GM23248 (cell line): ENCODE measurements around the gene RAB3C. TPM values are rescaled to one million over a fixed set of nuclear protein-coding genes. Genes with fewer than 3 reads are reported as not detected.

Source experiments
- DNase-seq: peaks from one replicate; pipeline ENCODE4 v3.0.0-alpha.2; 2015
- H2AFZ ChIP-seq: fragments of 200-600 bp; sonication (generic); 2 replicates; pipeline ENCODE4 v1.6.1; 2016; ENCODE audit warnings: antibody characterized with exemption
- H3F3A ChIP-seq: fragments of 200-600 bp; sonication (generic); 2 replicates; pipeline ENCODE4 v1.6.1; 2016; ENCODE audit warnings: mild to moderate bottlenecking, antibody characterized with exemption, mixed run types; ENCODE audit not compliant: insufficient read depth
- H3K27ac ChIP-seq: fragments of 200-600 bp; sonication (generic); 2 replicates; pipeline ENCODE4 v1.5.1; 2016; ENCODE audit warnings: mild to moderate bottlenecking
- H3K27me3 ChIP-seq: fragments of 200-600 bp; sonication (generic); replicated peaks from 2 replicates; pipeline ENCODE4 v1.6.1; 2016; ENCODE audit warnings: mild to moderate bottlenecking; ENCODE audit not compliant: insufficient read depth
- H3K36me3 ChIP-seq: fragments of 200-600 bp; sonication (generic); 2 replicates; pipeline ENCODE4 v1.6.1; 2016; ENCODE audit warnings: low read depth, mild to moderate bottlenecking
- H3K4me1 ChIP-seq: fragments of 200-600 bp; sonication (generic); 2 replicates; pipeline ENCODE4 v1.6.1; 2016; ENCODE audit warnings: mild to moderate bottlenecking; ENCODE audit not compliant: insufficient read depth
- H3K4me2 ChIP-seq: fragments of 200-600 bp; sonication (generic); one replicate; pipeline ENCODE4 v1.6.1; 2016; ENCODE audit warnings: mild to moderate bottlenecking; ENCODE audit not compliant: unreplicated experiment
- H3K4me3 ChIP-seq: fragments of 200-600 bp; sonication (generic); 2 replicates; pipeline ENCODE4 v1.5.1; 2016; ENCODE audit warnings: mild to moderate bottlenecking
- H3K79me2 ChIP-seq: fragments of 200-600 bp; sonication (generic); 2 replicates; pipeline ENCODE4 v1.6.1; 2016; ENCODE audit warnings: mild to moderate bottlenecking; ENCODE audit not compliant: insufficient read depth
- H3K9ac ChIP-seq: fragments of 200-600 bp; sonication (generic); 2 replicates; pipeline ENCODE4 v1.6.1; 2016; ENCODE audit warnings: mild to moderate bottlenecking
- H3K9me2 ChIP-seq: fragments of 200-600 bp; sonication (generic); 2 replicates; pipeline ENCODE4 v1.6.1; 2016; ENCODE audit warnings: mixed run types, mild to moderate bottlenecking, moderate library complexity; ENCODE audit not compliant: insufficient read depth
- H3K9me3 ChIP-seq: fragments of 200-600 bp; sonication (generic); one replicate; pipeline ENCODE4 v1.6.1; 2017; ENCODE audit warnings: low read depth
- H4K20me1 ChIP-seq: fragments of 200-600 bp; sonication (generic); 2 replicates; pipeline ENCODE4 v1.6.0; 2016; ENCODE audit not compliant: insufficient read depth
- EZH2 ChIP-seq: fragments of 200-600 bp; sonication (generic); IDR thresholded peaks from 2 replicates; pipeline ENCODE4 v1.6.1; 2018; ENCODE audit warnings: antibody characterized with exemption, mild to moderate bottlenecking; ENCODE audit not compliant: insufficient read depth, poor library complexity, severe bottlenecking
- EZH2phosphoT487 ChIP-seq: fragments of 200-600 bp; sonication (generic); IDR thresholded peaks from 2 replicates; pipeline ENCODE4 v1.6.1; 2018; ENCODE audit warnings: antibody characterized with exemption, moderate library complexity, mild to moderate bottlenecking, low read depth; ENCODE audit not compliant: insufficient read depth
- WGBS, 2 experiments: methylation state at CpG; one replicate each; pipeline ENCODE4 v1.1.6; 2015 to 2017; ENCODE audit warnings: low lambda C conversion rate in 2 of 2, low coverage in 1 of 2; ENCODE audit errors: missing lambda C conversion rate in 2 of 2; 5-methylcytosine and 5-hydroxymethylcytosine counted together
- in situ Hi-C: fragments of 300-500 bp; cut with MboI; formaldehyde crosslinking; loops from 2 replicates; pipeline ENCODE4 v1.15.0; 2020
- polyA plus RNA-seq: library from polyadenylated mRNA; unstranded; fragments of >200 nt; fragmentation: Nextera tagmentation; extraction: Ambion mirVana; gene quantifications from 2 replicates; pipeline ENCODE4 v1.2.1, GENCODE V29; 2016
- total RNA-seq: library from RNA; depleted of rRNA; stranded (reverse); fragments of >200 nt; shearing (Covaris generic); gene quantifications from 2 replicates; pipeline ENCODE4 v1.2.3, GENCODE V29; 2014

Gene RAB3C
- total and polyA plus RNA-seq, 2 experiments from 2014 or later: not detected

GRCh38 chr5:58754250-58754649 lies 171.4 kb downstream of the RAB3C start:
- TF ChIP-seq EZH2phosphoT487 (no peak), EZH2 (no peak)
- H3K4me2 ChIP-seq: no peak overlapping the region
- H2AFZ ChIP-seq: no peak overlapping the region
- H3K79me2 ChIP-seq: no peaks in the 10 kb centered on the region
- no peaks in the 10 kb centered on the region for H3K9me3 ChIP-seq
- H3K4me3 ChIP-seq: no peak overlapping the region
- no peak for DNase-seq
- no peaks in the 10 kb centered on the region for H3K36me3 ChIP-seq
- H3K4me1 ChIP-seq: no peaks in the 10 kb centered on the region
- H3K27ac ChIP-seq: no peak overlapping the region
- H4K20me1 ChIP-seq: no peaks in the 10 kb centered on the region
- WGBS, 2 experiments: 70 to 76% methylated on average over 6 of the region's 6 CpGs
- no peaks in the 10 kb centered on the region for H3K9me2 ChIP-seq
- H3K27me3 ChIP-seq: no peaks in the 10 kb centered on the region
- no peaks in the 10 kb centered on the region for H3F3A ChIP-seq
- in situ Hi-C loops: no loop called here
- H3K9ac ChIP-seq: no peak overlapping the region

DNA sequence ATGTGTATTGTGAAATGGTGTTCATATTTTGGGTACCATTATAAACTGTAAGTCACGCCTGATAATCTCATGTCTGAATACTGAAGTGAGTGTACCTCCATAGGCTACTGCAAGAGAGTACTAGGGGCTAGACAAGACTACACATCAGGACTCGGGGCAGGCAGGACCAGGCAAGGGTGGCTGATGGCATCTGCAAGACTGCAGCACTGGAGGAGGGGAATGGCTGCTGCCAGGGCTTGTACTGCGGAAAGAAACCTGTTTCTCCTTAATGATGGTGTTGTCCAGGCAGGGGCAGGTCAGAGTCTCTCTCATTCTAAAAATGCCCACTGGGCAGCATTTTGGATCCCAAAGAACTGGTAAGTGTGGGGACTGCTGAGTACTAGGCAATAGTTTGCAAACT lies 172.5 kb downstream of the RAB3C start:
- no peak for DNase-seq
- Histone ChIP-seq H3K9me2 (no peaks in the 10 kb centered on the region), H3K4me2 (no peak overlapping the region), H3K9me3 (no peaks in the 10 kb centered on the region), H3K9ac (no peak overlapping the region), H3K4me1 (no peaks in the 10 kb centered on the region), H3K27ac (no peak overlapping the region), H3K36me3 (no peaks in the 10 kb centered on the region), H3K79me2 (no peaks in the 10 kb centered on the region), H2AFZ (no peak overlapping the region), H4K20me1 (no peaks in the 10 kb centered on the region), H3K4me3 (no peak overlapping the region), H3K27me3 (no peaks in the 10 kb centered on the region), H3F3A (no peaks in the 10 kb centered on the region)
- in situ Hi-C loops: no loop called here
- no peak for TF ChIP-seq EZH2
- TF ChIP-seq EZH2phosphoT487: no peak
- WGBS, 2 experiments: 46 to 58% methylated on average over 3 of the region's 3 CpGs

- no peak overlapping the region for H3K4me2 ChIP-seq
- H3K27ac ChIP-seq: no peak overlapping the region
- H3K4me3 ChIP-seq: peak overlapping the region; percentile 45
- no peaks in the 10 kb centered on the region for H3F3A ChIP-seq
- TF ChIP-seq EZH2phosphoT487 (no peak), EZH2 (no peak)
- no peaks in the 10 kb centered on the region for H4K20me1 ChIP-seq
- H3K79me2 ChIP-seq: no peaks in the 10 kb centered on the region
- no peak overlapping the region for H3K9ac ChIP-seq
- WGBS, 2 experiments: 19 to 36% methylated on average over 4 of the region's 4 CpGs
- peak; percentile 1 for DNase-seq
- no peaks in the 10 kb centered on the region for H3K36me3 ChIP-seq
- H3K9me2 ChIP-seq: no peaks in the 10 kb centered on the region
- H2AFZ ChIP-seq: peak overlapping the region; percentile 51; the same call in 1 of the 2 replicates
- H3K9me3 ChIP-seq: no peaks in the 10 kb centered on the region
- H3K27me3 ChIP-seq: no peaks in the 10 kb centered on the region
- no peaks in the 10 kb centered on the region for H3K4me1 ChIP-seq
- in situ Hi-C loops: no loop called here
Observed at GRCh38 chr5:58759745-58760144, 176.9 kb downstream of the RAB3C start.

DNA sequence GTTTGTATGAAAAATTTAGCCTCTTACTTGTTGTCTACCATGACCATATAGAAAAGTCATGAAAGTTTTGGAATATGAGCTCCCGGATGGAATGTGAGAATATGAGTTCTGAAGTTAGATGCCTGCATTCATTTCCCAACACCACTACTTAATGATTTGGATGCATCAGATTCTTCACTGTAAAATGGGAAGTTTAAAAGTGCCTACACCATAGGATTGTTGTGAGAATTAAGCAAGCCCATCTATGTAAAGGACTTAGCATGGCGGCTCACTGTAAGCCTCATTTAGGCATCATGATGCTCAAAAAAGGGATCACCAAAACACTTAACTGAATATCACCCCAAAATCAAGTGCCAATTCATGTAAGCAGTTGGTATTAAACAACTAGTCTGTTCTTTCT lies 177.3 kb downstream of the RAB3C start:
- no peaks in the 10 kb centered on the region for H3K9me3 ChIP-seq
- H3K9me2 ChIP-seq: no peaks in the 10 kb centered on the region
- TF ChIP-seq EZH2: no peak
- no peak for TF ChIP-seq EZH2phosphoT487
- no peak overlapping the region for H3K4me2 ChIP-seq
- H3K4me1 ChIP-seq: no peaks in the 10 kb centered on the region
- no peak for DNase-seq
- H3K27me3 ChIP-seq: no peaks in the 10 kb centered on the region
- H3K79me2 ChIP-seq: no peaks in the 10 kb centered on the region
- no peak overlapping the region; the same call in 1 of the 2 replicates for H3K4me3 ChIP-seq
- WGBS, 2 experiments: 78 to 81% methylated on average over 2 of the region's 2 CpGs
- H4K20me1 ChIP-seq: no peaks in the 10 kb centered on the region
- H3K36me3 ChIP-seq: no peaks in the 10 kb centered on the region
- no peak overlapping the region for H3K9ac ChIP-seq
- H3K27ac ChIP-seq: no peak overlapping the region
- H3F3A ChIP-seq: no peaks in the 10 kb centered on the region
- H2AFZ ChIP-seq: peak overlapping the region; percentile 51; the same call in 1 of the 2 replicates
- in situ Hi-C loops: no loop called here

DNA sequence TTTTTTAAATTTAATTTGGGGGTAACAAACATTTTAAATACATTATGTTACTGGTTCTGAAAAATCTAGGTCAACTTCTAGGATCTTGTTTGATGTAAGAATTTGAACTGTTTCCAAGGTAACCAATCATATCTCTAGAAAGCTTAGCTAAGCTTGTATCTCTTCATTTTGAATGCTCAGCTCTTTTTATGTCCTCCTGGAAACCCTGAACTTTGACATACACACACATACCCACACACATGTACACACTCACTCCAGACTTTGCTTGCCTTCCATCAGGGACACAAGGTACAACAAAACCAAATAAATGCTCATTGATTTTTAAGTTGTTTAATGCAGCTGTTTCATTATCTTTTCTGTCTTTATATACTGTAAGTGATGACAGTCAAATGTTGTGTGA lies 178.5 kb downstream of the RAB3C start:
- H3K27me3 ChIP-seq: no peaks in the 10 kb centered on the region
- H3K4me3 ChIP-seq: no peak overlapping the region
- H3K9me3 ChIP-seq: no peaks in the 10 kb centered on the region
- H3K4me2 ChIP-seq: no peak overlapping the region
- H3K9me2 ChIP-seq: no peaks in the 10 kb centered on the region
- H3K9ac ChIP-seq: no peak overlapping the region
- no peak overlapping the region for H2AFZ ChIP-seq
- H3K79me2 ChIP-seq: no peaks in the 10 kb centered on the region
- H3K4me1 ChIP-seq: no peaks in the 10 kb centered on the region
- in situ Hi-C loops: no loop called here
- no peaks in the 10 kb centered on the region for H4K20me1 ChIP-seq
- H3K36me3 ChIP-seq: no peaks in the 10 kb centered on the region
- no peaks in the 10 kb centered on the region for H3F3A ChIP-seq
- no peak for DNase-seq
- H3K27ac ChIP-seq: no peak overlapping the region
- TF ChIP-seq EZH2phosphoT487 (no peak), EZH2 (no peak)
